Endothelial cell of umbilical vein (primary cell): ENCODE results near the gene KLF5.

ENCODE experiments used
- CTCF ChIP-seq, 2 donors: IDR thresholded peaks; 1 replicate in 1 of 2; 2 replicates in 1 of 2; pipeline ENCODE4 v1.5.1; 2011; ENCODE audit warnings: low read length in 2 of 2, mild to moderate bottlenecking in 2 of 2, moderate library complexity in 2 of 2, control low read depth in 1 of 2, inconsistent platforms in 1 of 2, low read depth in 1 of 2; ENCODE audit not compliant: insufficient read depth in 1 of 2; ENCODE audit errors: extremely low read depth in 1 of 2
- EZH2 ChIP-seq: IDR thresholded peaks from 2 replicates; pipeline ENCODE4 v1.6.1; 2012; ENCODE audit warnings: borderline replicate concordance, low read depth, mild to moderate bottlenecking, moderate library complexity, low read length, inconsistent platforms; ENCODE audit not compliant: severe bottlenecking
- JUN ChIP-seq: IDR thresholded peaks from 2 replicates; pipeline ENCODE4 v1.6.1; 2011; ENCODE audit warnings: borderline replicate concordance, low read depth; ENCODE audit not compliant: insufficient read length, insufficient read depth
- POLR2A ChIP-seq: IDR thresholded peaks from 2 replicates; pipeline ENCODE4 v1.6.1; 2012; ENCODE audit warnings: low read depth, mild to moderate bottlenecking, control low read depth, low read length

- TF ChIP-seq POLR2A, result no peak
- TF ChIP-seq CTCF (IDR thresholded peaks at IDR 0.05; ENCODE audit: extremely low read depth in 1 of 2, insufficient read depth in 1 of 2, low read depth in 1 of 2, low read length in 2 of 2), result no peak
- no peak for TF ChIP-seq EZH2
- TF ChIP-seq JUN, result no peak
Observed at GRCh38 chr13:73065036-73065435, 6.2 kb downstream of the KLF5 start.
